Keratinocyte (primary cell): ENCODE results near the gene UCK2. TPM values are rescaled to one million over a fixed set of nuclear protein-coding genes. Genes with fewer than 3 reads are reported as not detected.
A peak's percentile ranks its signal among the peaks of the same experiment; 100 is the strongest.

Source experiments
- DNase-seq: peaks from one replicate; pipeline ENCODE4 v3.0.0-alpha.2; 2011; ENCODE audit warnings: low read depth, missing footprints, low spot score
- FAIRE-seq: peaks from 2 replicates; lab custom pipeline; 2011; peaks lifted over from hg19 to GRCh38; lab: Jason Lieb, UNC
- H2AFZ ChIP-seq: 2 replicates; pipeline ENCODE4 v1.6.0; 2012; ENCODE audit warnings: low read length, control low read depth, inconsistent platforms; ENCODE audit not compliant: control insufficient read depth
- H3K27ac ChIP-seq: 2 replicates; pipeline ENCODE4 v1.5.1; 2011; ENCODE audit warnings: low read length; ENCODE audit not compliant: control insufficient read depth, insufficient read depth
- H3K27me3 ChIP-seq: 3 replicates; pipeline ENCODE4 v1.6.0; 2011; ENCODE audit warnings: low read length; ENCODE audit not compliant: control insufficient read depth, insufficient read depth; ENCODE audit errors: extremely low read depth
- H3K36me3 ChIP-seq, 2 experiments: 2 replicates in 1 of 2; 3 replicates in 1 of 2; pipeline ENCODE4 v1.5.1; 2011; ENCODE audit warnings: low read length in 2 of 2, mild to moderate bottlenecking in 1 of 2; ENCODE audit not compliant: control insufficient read depth in 2 of 2, insufficient read depth in 2 of 2; ENCODE audit errors: extremely low read depth in 1 of 2
- H3K4me1 ChIP-seq: 3 replicates; pipeline ENCODE4 v1.5.1; 2011; ENCODE audit warnings: low read length; ENCODE audit not compliant: control insufficient read depth, insufficient read depth; ENCODE audit errors: extremely low read depth
- H3K4me2 ChIP-seq: 3 replicates; pipeline ENCODE4 v1.6.0; 2011; ENCODE audit warnings: low read depth, low read length; ENCODE audit not compliant: control insufficient read depth, insufficient read depth; ENCODE audit errors: extremely low read depth
- H3K4me3 ChIP-seq, 3 experiments: fragments of 200-600 bp in 1 of 3; sonication (generic) in 1 of 3; 2 replicates in 2 of 3; 3 replicates in 1 of 3; pipeline ENCODE4 v1.5.1; 2011 to 2016; ENCODE audit warnings: low read length in 3 of 3, mild to moderate bottlenecking in 3 of 3, control low read depth in 2 of 3, inconsistent platforms in 1 of 3, low read depth in 1 of 3, mixed read lengths in 1 of 3, mixed run types in 1 of 3, moderate library complexity in 1 of 3; ENCODE audit not compliant: control insufficient read depth in 2 of 3, insufficient read depth in 2 of 3; ENCODE audit errors: extremely low read depth in 1 of 3
- H3K79me2 ChIP-seq: 2 replicates; pipeline ENCODE4 v1.6.0; 2012; ENCODE audit warnings: low read length; ENCODE audit not compliant: control insufficient read depth, insufficient read depth
- H3K9ac ChIP-seq: 3 replicates; pipeline ENCODE4 v1.6.0; 2011; ENCODE audit warnings: low read length; ENCODE audit not compliant: control insufficient read depth, insufficient read depth; ENCODE audit errors: extremely low read depth
- H3K9me1 ChIP-seq: 3 replicates; pipeline ENCODE4 v1.6.0; 2011; ENCODE audit warnings: low read length; ENCODE audit not compliant: control insufficient read depth, insufficient read depth; ENCODE audit errors: extremely low read depth
- H3K9me3 ChIP-seq: 2 replicates; pipeline ENCODE4 v1.5.1; 2012; ENCODE audit warnings: low read depth, low read length; ENCODE audit not compliant: control insufficient read depth
- H4K20me1 ChIP-seq: 3 replicates; pipeline ENCODE4 v1.6.0; 2011; ENCODE audit warnings: low read length; ENCODE audit not compliant: control insufficient read depth, insufficient read depth; ENCODE audit errors: extremely low read depth
- CTCF ChIP-seq, 3 experiments: IDR thresholded peaks in 1 of 3; conservative IDR thresholded peaks in 1 of 3; optimal IDR thresholded peaks in 1 of 3; 2 replicates in 2 of 3; 3 replicates in 1 of 3; pipeline versions ENCODE3 to v1.5.1; 2011; ENCODE audit warnings: low read length in 3 of 3, mild to moderate bottlenecking in 3 of 3, moderate library complexity in 2 of 3, control low read depth in 1 of 3, inconsistent platforms in 1 of 3; ENCODE audit not compliant: insufficient read depth in 2 of 3; ENCODE audit errors: extremely low read depth in 1 of 3
- EZH2 ChIP-seq: IDR thresholded peaks from one replicate; pipeline ENCODE4 v1.6.1; 2012; ENCODE audit warnings: inconsistent platforms, mild to moderate bottlenecking, low read length, moderate library complexity
- dilution Hi-C: fragments of 300-500 bp; cut with MboI; formaldehyde crosslinking; loops from one replicate; pipeline ENCODE4 v1.7.0; 2020; ENCODE audit warnings: low sequenced_read_pairs; ENCODE audit not compliant: extremely low pct_ligation_motif_present
- polyA plus RNA-seq, 5 experiments: library from polyadenylated mRNA; depleted of rRNA in 3 of 5; stranded (reverse) in 3 of 5; stranded (forward) in 1 of 5; unstranded in 1 of 5; fragments of >200 nt; gene quantifications; 1 replicate in 1 of 5; 2 replicates in 3 of 5; 3 replicates in 1 of 5; pipeline versions ENCODE4 v1.2.1 to v1.2.3, GENCODE V29; 2011 to 2012; ENCODE audit warnings: missing spikeins in 2 of 5, low read depth in 1 of 5, low replicate concordance in 1 of 5

The UCK2 gene
- polyA plus RNA-seq, 1 donor (not counting 4 experiments of a cell fraction or from before 2014, with no cell fraction given) = 71.9 TPM

- TF ChIP-seq EZH2 = no peak
- TF ChIP-seq CTCF (optimal IDR thresholded peaks at IDR 0.05 in 1 of 3, IDR thresholded peaks at IDR 0.05 in 1 of 3, conservative IDR thresholded peaks at IDR 0.05 in 1 of 3; ENCODE audit: extremely low read depth in 1 of 3, insufficient read depth in 2 of 3, low read length in 3 of 3) = no peak
- Histone ChIP-seq H3K4me3 (no peak overlapping the region), H3K79me2 (peaks cover 93% of the 10 kb centered on the region), H3K36me3 (peaks cover 0 to 3% of the 10 kb centered on the region in 2 experiments), H3K9me3 (no peaks in the 10 kb centered on the region), H3K9ac (no peak overlapping the region), H3K27ac (no peak overlapping the region), H3K9me1 (no peaks in the 10 kb centered on the region), H2AFZ (no peak overlapping the region), H4K20me1 (no peaks in the 10 kb centered on the region), H3K4me1 (peaks cover 30% of the 10 kb centered on the region), H3K4me2 (no peak overlapping the region), H3K27me3 (no peaks in the 10 kb centered on the region)
- dilution Hi-C loops = no loop called here
- FAIRE-seq (peak; percentile 43), DNase-seq (no peak)
These were observed 56.7 kb downstream of the UCK2 start for GRCh38 chr1:165884009-165884689.

GRCh38 chr1:165884690-165885304, 57.4 kb downstream of the UCK2 start:
- dilution Hi-C loops = no loop called here
- H3K9ac ChIP-seq = no peak overlapping the region
- no peak for DNase-seq
- no peaks in the 10 kb centered on the region for H3K9me3 ChIP-seq
- FAIRE-seq = no peak
- H3K79me2 ChIP-seq = peaks cover 92% of the 10 kb centered on the region
- no peaks in the 10 kb centered on the region for H3K9me1 ChIP-seq
- no peaks in the 10 kb centered on the region for H3K27me3 ChIP-seq
- H3K36me3 ChIP-seq = peaks cover 0 to 3% of the 10 kb centered on the region in 2 experiments
- TF ChIP-seq EZH2 (no peak), CTCF (optimal IDR thresholded peaks at IDR 0.05 in 1 of 3, IDR thresholded peaks at IDR 0.05 in 1 of 3, conservative IDR thresholded peaks at IDR 0.05 in 1 of 3; ENCODE audit: extremely low read depth in 1 of 3, insufficient read depth in 2 of 3, low read length in 3 of 3) (no peak)
- H2AFZ ChIP-seq = no peak overlapping the region
- H4K20me1 ChIP-seq = no peaks in the 10 kb centered on the region
- no peak overlapping the region for H3K4me2 ChIP-seq
- H3K4me3 ChIP-seq = no peak overlapping the region
- peaks cover 30% of the 10 kb centered on the region for H3K4me1 ChIP-seq
- no peak overlapping the region for H3K27ac ChIP-seq
